Bronchial epithelial cell (primary cell): ENCODE measurements around the gene PCNX2. TPM values are rescaled to one million over a fixed set of nuclear protein-coding genes. Genes with fewer than 3 reads are reported as not detected.

Experiments
- DNase-seq: peaks from one replicate; pipeline ENCODE4 v3.0.0-alpha.2; 2010; ENCODE audit warnings: low read depth
- FAIRE-seq: peaks from 2 replicates; lab custom pipeline; 2011; peaks lifted over from hg19 to GRCh38; lab: Jason Lieb, UNC
- H3K27me3 ChIP-seq: 2 replicates; pipeline ENCODE4 v1.5.1; 2011; ENCODE audit warnings: low read length; ENCODE audit not compliant: control insufficient read depth, insufficient read depth
- H3K36me3 ChIP-seq: 2 replicates; pipeline ENCODE4 v1.5.1; 2011; ENCODE audit warnings: low read length; ENCODE audit not compliant: control insufficient read depth, insufficient read depth
- H3K4me3 ChIP-seq: 2 replicates; pipeline ENCODE4 v1.5.1; 2011; ENCODE audit warnings: mild to moderate bottlenecking, low read depth, low read length, control low read depth
- CTCF ChIP-seq: IDR thresholded peaks from 2 replicates; pipeline ENCODE4 v1.5.1; 2011; ENCODE audit warnings: mild to moderate bottlenecking, moderate library complexity, low read length, control low read depth, inconsistent platforms; ENCODE audit not compliant: insufficient read depth, severe bottlenecking
- total RNA-seq: library from RNA; depleted of rRNA; stranded (reverse); fragments of >200 nt; gene quantifications from 2 replicates; pipeline ENCODE4 v1.2.1, GENCODE V29; 2014

The PCNX2 gene
- total RNA-seq, 1 donor from 2014 or later = 30.3 TPM

GRCh38 chr1:233248014-233248413 lies 47.5 kb downstream of the PCNX2 start:
- FAIRE-seq (no peak), DNase-seq (no peak)
- H3K36me3 ChIP-seq = peaks cover 7% of the 10 kb centered on the region
- no peaks in the 10 kb centered on the region for H3K27me3 ChIP-seq
- no peak for TF ChIP-seq CTCF
- no peak overlapping the region for H3K4me3 ChIP-seq

DNA sequence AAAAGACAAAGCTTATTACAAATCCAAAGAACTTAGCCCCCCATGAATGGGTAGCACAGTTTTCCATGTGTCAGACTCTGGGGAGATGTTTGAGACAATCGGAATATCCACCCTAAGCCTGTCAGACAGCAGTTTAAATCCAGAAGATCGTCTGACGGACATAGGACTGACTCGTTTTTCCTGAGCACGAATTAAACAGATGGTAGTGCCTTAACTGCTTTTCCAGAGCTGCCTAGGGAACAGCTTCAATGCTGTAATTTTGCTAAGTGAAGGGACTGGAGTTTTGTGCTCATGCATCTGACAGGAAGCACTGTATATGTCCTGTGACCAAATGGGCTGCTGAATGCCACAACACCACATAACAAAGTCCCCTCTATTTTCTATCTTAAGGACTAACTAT lies 48.6 kb downstream of the PCNX2 start:
- H3K36me3 ChIP-seq = peaks cover 5% of the 10 kb centered on the region
- FAIRE-seq = no peak
- DNase-seq = no peak
- TF ChIP-seq CTCF = no peak
- H3K27me3 ChIP-seq = no peaks in the 10 kb centered on the region
- H3K4me3 ChIP-seq = no peak overlapping the region

DNA sequence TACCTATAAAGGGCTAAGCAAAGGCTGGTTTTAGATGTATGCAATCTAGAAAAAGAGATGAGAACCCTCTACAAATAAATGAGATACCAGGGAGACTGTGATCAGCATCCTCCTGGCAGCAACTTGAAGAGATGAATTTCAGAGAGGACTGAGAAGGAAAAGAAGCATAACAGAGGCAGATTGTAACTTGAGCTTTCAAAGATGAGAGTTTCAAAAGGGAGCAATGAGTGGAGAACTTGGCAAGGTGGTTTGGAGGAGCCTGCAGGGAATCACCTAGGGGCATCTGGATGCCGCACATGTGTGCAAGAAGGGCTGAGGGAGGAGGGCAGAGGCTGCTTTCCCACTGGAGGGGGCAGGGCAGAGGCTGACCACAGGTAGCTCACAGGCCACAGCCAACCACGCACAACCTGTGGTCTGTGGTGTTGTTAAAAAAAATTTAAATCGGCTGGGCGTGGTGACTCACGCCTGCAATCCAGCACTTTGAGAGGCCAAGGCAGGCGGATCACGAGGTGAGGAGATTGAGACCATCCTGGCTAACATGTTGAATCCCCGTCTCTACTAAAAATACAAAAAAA lies 50.2 kb downstream of the PCNX2 start:
- FAIRE-seq (no peak), DNase-seq (no peak)
- Histone ChIP-seq H3K4me3 (no peak overlapping the region), H3K27me3 (no peaks in the 10 kb centered on the region), H3K36me3 (peaks cover 5% of the 10 kb centered on the region)
- no peak for TF ChIP-seq CTCF

GRCh38 chr1:233244183-233244582 lies 51.3 kb downstream of the PCNX2 start:
- H3K4me3 ChIP-seq = no peak overlapping the region
- H3K27me3 ChIP-seq = no peaks in the 10 kb centered on the region
- FAIRE-seq (no peak), DNase-seq (no peak)
- no peak for TF ChIP-seq CTCF
- H3K36me3 ChIP-seq = peaks cover 3% of the 10 kb centered on the region

GRCh38 chr1:233242827-233243483 lies 52.6 kb downstream of the PCNX2 start:
- no peak for DNase-seq
- Histone ChIP-seq H3K36me3 (peaks cover 1% of the 10 kb centered on the region), H3K4me3 (no peak overlapping the region), H3K27me3 (no peaks in the 10 kb centered on the region)
- no peak for TF ChIP-seq CTCF
- no peak for FAIRE-seq
